Measurements from ENCODE around the gene LRRC45. TPM values are rescaled to one million over a fixed set of nuclear protein-coding genes. Genes with fewer than 3 reads are reported as not detected.

Gene LRRC45
- total RNA-seq, 1 experiment from 2014 or later = 40.1 TPM

- Histone ChIP-seq H3K4me3 (replicated peaks in 1 of 2; ENCODE audit: low read depth in 1 of 2, low read length in 2 of 2) (no peak overlapping the region), H3K9ac (ENCODE audit: low read length) (no peak overlapping the region), H4K20me1 (ENCODE audit: insufficient read depth) (no peaks in the 10 kb centered on the region), H3K4me2 (ENCODE audit: low read length) (no peak overlapping the region), H3K9me2 (ENCODE audit: insufficient read depth) (no peaks in the 10 kb centered on the region), H3K79me2 (ENCODE audit: insufficient read depth, low read length) (peaks cover 11% of the 10 kb centered on the region; the same call in 1 of the 2 replicates), H2AFZ (ENCODE audit: low read depth, low read length, poor library complexity, severe bottlenecking) (no peak overlapping the region), H3K9me3 (ENCODE audit: control insufficient read depth in 1 of 2, insufficient read depth in 1 of 2, low read depth in 1 of 2, low read length in 2 of 2) (no peaks in the 10 kb centered on the region), H3K36me3 (ENCODE audit: control insufficient read depth in 1 of 2, insufficient read depth in 2 of 2, low read length in 2 of 2) (no peaks in the 10 kb centered on the region; a peak in 1 of 4 replicates), H3K4me1 (ENCODE audit: control insufficient read depth in 1 of 2, insufficient read depth in 2 of 2, low read length in 2 of 2) (peaks cover 12 to 39% of the 10 kb centered on the region in 2 experiments; a peak in 3 of 4 replicates), H3K27me3 (ENCODE audit: insufficient read depth, low read length) (no peaks in the 10 kb centered on the region), H3K27ac (ENCODE audit: low read depth, low read length) (no peak overlapping the region; the same call in 1 of the 2 replicates)
- TF ChIP-seq, protein P1, sequence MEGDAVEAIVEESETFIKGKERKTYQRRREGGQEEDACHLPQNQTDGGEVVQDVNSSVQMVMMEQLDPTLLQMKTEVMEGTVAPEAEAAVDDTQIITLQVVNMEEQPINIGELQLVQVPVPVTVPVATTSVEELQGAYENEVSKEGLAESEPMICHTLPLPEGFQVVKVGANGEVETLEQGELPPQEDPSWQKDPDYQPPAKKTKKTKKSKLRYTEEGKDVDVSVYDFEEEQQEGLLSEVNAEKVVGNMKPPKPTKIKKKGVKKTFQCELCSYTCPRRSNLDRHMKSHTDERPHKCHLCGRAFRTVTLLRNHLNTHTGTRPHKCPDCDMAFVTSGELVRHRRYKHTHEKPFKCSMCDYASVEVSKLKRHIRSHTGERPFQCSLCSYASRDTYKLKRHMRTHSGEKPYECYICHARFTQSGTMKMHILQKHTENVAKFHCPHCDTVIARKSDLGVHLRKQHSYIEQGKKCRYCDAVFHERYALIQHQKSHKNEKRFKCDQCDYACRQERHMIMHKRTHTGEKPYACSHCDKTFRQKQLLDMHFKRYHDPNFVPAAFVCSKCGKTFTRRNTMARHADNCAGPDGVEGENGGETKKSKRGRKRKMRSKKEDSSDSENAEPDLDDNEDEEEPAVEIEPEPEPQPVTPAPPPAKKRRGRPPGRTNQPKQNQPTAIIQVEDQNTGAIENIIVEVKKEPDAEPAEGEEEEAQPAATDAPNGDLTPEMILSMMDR (IDR thresholded peaks at IDR 0.05 in 2 of 3, conservative IDR thresholded peaks at IDR 0.05 in 1 of 3; ENCODE audit: borderline replicate concordance in 1 of 3, insufficient read depth in 1 of 3, low read depth in 2 of 3, low read length in 2 of 3) = no peak
- no peak for TF ChIP-seq REST (IDR thresholded peaks at IDR 0.05; ENCODE audit: low read depth)
- no peak for TF ChIP-seq EZH2phosphoT487 (IDR thresholded peaks at IDR 0.05; ENCODE audit: borderline replicate concordance)
- TF ChIP-seq FOSL1 (IDR thresholded peaks at IDR 0.05; ENCODE audit: low read depth) = no peak
- TF ChIP-seq POLR2AphosphoS5 (IDR thresholded peaks at IDR 0.05; ENCODE audit: low read depth, low read length) = no peak
- TF ChIP-seq ELF1 (IDR thresholded peaks at IDR 0.05; ENCODE audit: borderline replicate concordance, low read depth) = no peak
- no peak for TF ChIP-seq SRF (IDR thresholded peaks at IDR 0.05; ENCODE audit: low read depth)
- BruUV-seq (replicated peaks) = no TSS peak
- ChIA-PET RAD21 (ENCODE audit: low non-redundant PET in 1 of 2, low total read pairs in 2 of 2, uncharacterized antibody in 2 of 2, unreplicated experiment in 2 of 2) (interaction anchor here in 1 of 2 experiments (0.6 to 0.9 kb wide), 2 partner anchors 70 to 322 kb away, joined by 3 read pairs; no protein-coding TSS in a partner anchor), CTCF (interaction anchor here (1.2 to 3.0 kb wide), 6 partner anchors 8 to 170 kb away, joined by 3 to 39 read pairs (median 8); partner anchors contain the start of genes CENPX, DCXR, FASN and LRRC45), POLR2A (interaction anchor here (1.8 kb wide), 1 partner anchor 8 kb away, joined by 4 read pairs; the partner anchor contains the start of gene DCXR)
- DNase-seq (ENCODE audit: low read depth, low spot score) (no peak), ATAC-seq (no peak)
- intact Hi-C loops (cut with micrococcal nuclease) = no loop called here
These were observed 6.3 kb downstream of the LRRC45 start for GRCh38 chr17:82029391-82029790.
